Gastroesophageal sphincter (tissue), 4 donors: Measurements from ENCODE around the gene FHIT. TPM values are rescaled to one million over a fixed set of nuclear protein-coding genes. Genes with fewer than 3 reads are reported as not detected.
A peak's percentile ranks its signal among the peaks of the same experiment; 100 is the strongest.
"Not testable (repeated sequence)": the region's sequence is repeated elsewhere in the genome, so short reads cannot be mapped to it uniquely, and the experiment has no call there.

ENCODE experiments used
- ATAC-seq: fragments of 150-250 bp; one replicate; pipeline ENCODE4 v1.9.1; 2016; ENCODE audit warnings: mild to moderate bottlenecking, moderate library complexity
- H3K27ac ChIP-seq, 4 donors: fragments of 200-600 bp; sonication (generic) in 3 of 4; 1 replicate in 3 of 4; 2 replicates in 1 of 4; pipeline ENCODE4 v1.5.1; 2016 to 2019
- H3K27me3 ChIP-seq: fragments of 200-600 bp; sonication (generic); one replicate; pipeline ENCODE4 v1.5.1; 2019
- H3K36me3 ChIP-seq, 2 donors: fragments of 200-600 bp; sonication (generic); one replicate each; pipeline ENCODE4 v1.5.1; 2019; ENCODE audit warnings: control low read depth in 1 of 2
- H3K4me1 ChIP-seq, 3 donors: fragments of 200-600 bp; sonication (generic); 1 replicate in 2 of 3; 2 replicates in 1 of 3; pipeline ENCODE4 v1.5.1; 2016 to 2019; ENCODE audit warnings: control low read depth in 2 of 3
- H3K4me3 ChIP-seq, 2 donors: fragments of 200-600 bp; sonication (generic); one replicate each; pipeline ENCODE4 v1.5.1; 2019; ENCODE audit warnings: mild to moderate bottlenecking in 1 of 2, moderate library complexity in 1 of 2
- H3K9me3 ChIP-seq, 3 donors: fragments of 200-600 bp; sonication (generic); one replicate each; pipeline ENCODE4 v1.5.1; 2017 to 2019; ENCODE audit warnings: control low read depth in 2 of 3
- EP300 ChIP-seq: sonication (generic); formaldehyde crosslinking; IDR thresholded peaks from one replicate; pipeline ENCODE4 v1.6.1; 2017; ENCODE audit warnings: antibody characterized with exemption, mild to moderate bottlenecking
- POLR2A ChIP-seq, 2 donors: fragments of 450-650 bp; IDR thresholded peaks; one replicate each; pipeline ENCODE4 v1.6.1; 2017; ENCODE audit warnings: antibody characterized with exemption in 2 of 2, mild to moderate bottlenecking in 2 of 2, moderate library complexity in 1 of 2
- POLR2AphosphoS5 ChIP-seq: sonication (generic); formaldehyde crosslinking; IDR thresholded peaks from one replicate; pipeline ENCODE4 v1.6.1; 2017; ENCODE audit warnings: antibody characterized with exemption
- WGBS, 2 donors: methylation state at CpG; one replicate each; pipeline ENCODE4 v1.1.5; 2018; ENCODE audit warnings: low coverage in 1 of 2; 5-methylcytosine and 5-hydroxymethylcytosine counted together
- total RNA-seq, 4 donors: library from RNA; depleted of rRNA; stranded (reverse); fragments of >200 nt; gene quantifications; one replicate each; pipeline ENCODE4 v1.1.0, GENCODE V29; 2016
- TF ChIP-seq, protein P1 (sequence below), 4 experiments: fragments of 200-600 bp in 2 of 4; fragments of 450-650 bp in 2 of 4; sonication (generic) in 1 of 4; IDR thresholded peaks; one replicate each; pipeline ENCODE4 v1.5.1; 2017 to 2019; ENCODE audit warnings: antibody characterized with exemption in 4 of 4, mild to moderate bottlenecking in 2 of 4, moderate library complexity in 2 of 4

FHIT gene
- total RNA-seq, 4 donors from 2014 or later: 1.4 to 7.3 (median 3.9) TPM

DNA sequence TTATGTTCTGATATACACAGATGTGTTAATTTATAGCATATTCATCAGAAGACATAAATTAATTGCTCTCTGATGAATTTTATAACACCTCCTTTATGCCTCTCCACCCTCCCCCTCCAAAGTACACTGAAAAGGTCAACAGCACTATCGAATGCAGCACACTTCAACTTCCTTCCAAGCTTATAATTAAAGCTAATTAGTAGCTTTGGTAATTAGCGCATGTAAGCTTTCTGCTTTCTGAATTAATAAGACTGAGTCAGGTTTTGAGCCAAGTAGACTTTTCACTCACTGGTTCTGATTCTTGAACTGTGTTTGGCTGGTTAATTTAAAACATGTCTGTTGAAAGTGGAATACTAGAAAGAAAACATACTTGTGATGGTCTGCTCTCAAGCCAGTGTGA is 1440.6 kb downstream of the FHIT start:
- no peak for ATAC-seq
- H3K36me3 ChIP-seq: no peaks in the 10 kb centered on the region
- no peak overlapping the region for H3K4me3 ChIP-seq
- no peaks in the 10 kb centered on the region for H3K27me3 ChIP-seq
- WGBS, 2 donors: 46 to 77% methylated on average over 2 of the region's 2 CpGs
- TF ChIP-seq POLR2A (IDR thresholded peaks at IDR 0.05) (no peak), POLR2AphosphoS5 (no peak), EP300 (no peak)
- TF ChIP-seq, protein P1, sequence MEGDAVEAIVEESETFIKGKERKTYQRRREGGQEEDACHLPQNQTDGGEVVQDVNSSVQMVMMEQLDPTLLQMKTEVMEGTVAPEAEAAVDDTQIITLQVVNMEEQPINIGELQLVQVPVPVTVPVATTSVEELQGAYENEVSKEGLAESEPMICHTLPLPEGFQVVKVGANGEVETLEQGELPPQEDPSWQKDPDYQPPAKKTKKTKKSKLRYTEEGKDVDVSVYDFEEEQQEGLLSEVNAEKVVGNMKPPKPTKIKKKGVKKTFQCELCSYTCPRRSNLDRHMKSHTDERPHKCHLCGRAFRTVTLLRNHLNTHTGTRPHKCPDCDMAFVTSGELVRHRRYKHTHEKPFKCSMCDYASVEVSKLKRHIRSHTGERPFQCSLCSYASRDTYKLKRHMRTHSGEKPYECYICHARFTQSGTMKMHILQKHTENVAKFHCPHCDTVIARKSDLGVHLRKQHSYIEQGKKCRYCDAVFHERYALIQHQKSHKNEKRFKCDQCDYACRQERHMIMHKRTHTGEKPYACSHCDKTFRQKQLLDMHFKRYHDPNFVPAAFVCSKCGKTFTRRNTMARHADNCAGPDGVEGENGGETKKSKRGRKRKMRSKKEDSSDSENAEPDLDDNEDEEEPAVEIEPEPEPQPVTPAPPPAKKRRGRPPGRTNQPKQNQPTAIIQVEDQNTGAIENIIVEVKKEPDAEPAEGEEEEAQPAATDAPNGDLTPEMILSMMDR (IDR thresholded peaks at IDR 0.05): no peak
- H3K9me3 ChIP-seq: no peaks in the 10 kb centered on the region
- H3K4me1 ChIP-seq: peaks cover 0 to 44% (median 7%) of the 10 kb centered on the region in 3 donors
- H3K27ac ChIP-seq: peak overlapping the region in 1 of 4 donors; percentile 19

DNA sequence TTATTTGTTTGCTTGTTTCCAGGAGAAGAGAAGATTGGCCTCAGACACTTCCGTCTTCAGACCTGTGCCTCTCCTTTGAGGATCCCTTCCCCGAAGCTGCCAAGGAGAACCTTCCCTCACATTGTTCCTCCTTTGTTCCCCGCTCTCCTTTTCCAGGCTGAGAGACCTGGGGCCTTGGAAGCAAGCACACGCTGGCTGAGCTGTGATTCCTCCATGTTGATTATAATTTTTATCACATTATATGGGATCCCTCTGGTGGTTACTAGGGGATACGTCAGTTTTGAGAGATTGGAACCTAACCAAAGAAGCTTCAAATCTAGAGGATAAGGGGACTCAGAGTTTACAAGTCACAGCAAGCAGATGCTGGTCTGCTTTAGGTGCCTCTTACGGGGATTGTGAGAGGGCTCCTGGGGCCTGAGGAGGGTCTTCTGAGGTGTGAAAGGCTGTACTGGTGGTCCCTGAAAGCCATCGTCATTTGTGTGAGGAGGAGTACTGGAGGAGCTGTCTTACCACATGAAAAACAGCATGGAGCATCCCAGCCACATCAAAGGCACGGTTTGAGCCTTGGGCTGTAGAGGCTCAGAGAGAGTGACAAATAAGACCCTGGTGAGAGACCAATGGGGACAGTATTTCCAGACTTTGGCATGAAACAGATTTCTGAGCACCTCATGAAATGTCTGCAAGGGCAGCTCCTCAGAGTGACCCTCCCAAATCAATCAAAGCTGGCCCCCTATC is 1441.4 kb downstream of the FHIT start:
- TF ChIP-seq, protein P1 (IDR thresholded peaks at IDR 0.05): peak in 2 of 4 experiments; percentile 13 to 27
- TF ChIP-seq POLR2A (IDR thresholded peaks at IDR 0.05): no peak
- WGBS, 2 donors: 54 to 82% methylated on average over 3 to 6 of the region's 8 CpGs
- no peaks in the 10 kb centered on the region for H3K36me3 ChIP-seq
- H3K4me3 ChIP-seq: no peak overlapping the region
- no peak for ATAC-seq
- H3K9me3 ChIP-seq: no peaks in the 10 kb centered on the region
- no peaks in the 10 kb centered on the region for H3K27me3 ChIP-seq
- H3K27ac ChIP-seq: no peak overlapping the region
- peaks cover 0 to 44% (median 7%) of the 10 kb centered on the region in 3 donors for H3K4me1 ChIP-seq

DNA sequence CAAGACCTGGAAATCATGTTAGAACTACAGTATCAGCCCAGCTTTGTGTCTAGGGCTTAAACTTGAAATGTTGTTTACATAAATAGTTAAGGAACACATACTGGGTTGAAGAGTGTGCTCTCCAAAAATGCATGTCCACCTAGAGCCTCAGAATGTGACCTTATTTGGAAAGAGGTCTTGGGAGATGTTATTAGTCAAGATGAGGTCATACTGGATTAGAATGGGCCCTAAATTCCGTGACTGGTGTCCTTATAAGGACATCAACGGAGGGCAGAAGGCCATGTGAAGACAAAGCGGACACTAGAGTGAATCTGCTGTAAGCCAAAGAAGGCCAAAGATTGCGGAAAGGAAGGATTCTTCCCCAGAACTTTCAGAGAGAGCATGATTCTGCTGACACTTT is 1442.2 kb downstream of the FHIT start:
- ATAC-seq: no peak
- TF ChIP-seq EP300 (no peak), POLR2A (IDR thresholded peaks at IDR 0.05) (no peak), POLR2AphosphoS5 (peak; percentile 33)
- TF ChIP-seq, protein P1 (IDR thresholded peaks at IDR 0.05): no peak
- Histone ChIP-seq H3K36me3 (no peaks in the 10 kb centered on the region), H3K27me3 (no peaks in the 10 kb centered on the region), H3K4me3 (no peak overlapping the region), H3K9me3 (no peaks in the 10 kb centered on the region), H3K27ac (no peak overlapping the region), H3K4me1 (peaks cover 0 to 44% (median 7%) of the 10 kb centered on the region in 3 donors)
- WGBS, 2 donors: 69 to 100% methylated on average over 2 to 4 of the region's 4 CpGs

- no peaks in the 10 kb centered on the region for H3K27me3 ChIP-seq
- H3K27ac ChIP-seq: no peak overlapping the region
- WGBS, 2 donors: 86% methylated on average over 5 to 6 of the region's 7 CpGs
- no peaks in the 10 kb centered on the region for H3K36me3 ChIP-seq
- no peak overlapping the region for H3K4me3 ChIP-seq
- ATAC-seq: no peak
- no peak for TF ChIP-seq EP300
- TF ChIP-seq, protein P1 (IDR thresholded peaks at IDR 0.05): no peak
- no peak for TF ChIP-seq POLR2AphosphoS5
- TF ChIP-seq POLR2A (IDR thresholded peaks at IDR 0.05): no peak
- peaks cover 0 to 39% (median 7%) of the 10 kb centered on the region in 3 donors for H3K4me1 ChIP-seq
- no peaks in the 10 kb centered on the region for H3K9me3 ChIP-seq
Measured at GRCh38 chr3:59808446-59808845, 1442.8 kb downstream of the FHIT start.

GRCh38 chr3:59803268-59803667 is 1448.0 kb downstream of the FHIT start:
- H3K9me3 ChIP-seq: no peaks in the 10 kb centered on the region
- no peak for ATAC-seq
- no peak for TF ChIP-seq EP300
- TF ChIP-seq, protein P1 (IDR thresholded peaks at IDR 0.05): no peak
- no peak for TF ChIP-seq POLR2A (IDR thresholded peaks at IDR 0.05)

DNA sequence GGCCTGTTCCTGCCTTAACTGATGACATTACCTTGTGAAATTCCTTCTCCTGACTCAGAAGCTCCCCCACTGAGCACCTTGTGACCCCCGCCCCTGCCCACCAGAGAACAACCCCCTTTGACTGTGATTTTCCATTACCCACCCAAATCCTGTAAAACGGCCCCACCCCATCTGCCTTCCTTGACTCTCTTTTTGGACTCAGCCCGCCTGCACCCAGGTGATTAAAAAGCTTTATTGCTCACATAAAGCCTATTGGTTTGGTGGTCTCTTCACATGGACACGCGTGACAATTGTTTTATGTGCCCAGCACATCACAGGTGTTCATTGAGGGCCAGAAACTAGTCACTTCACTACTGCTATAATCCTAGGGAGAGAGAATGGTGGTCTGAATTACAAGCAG is 1448.8 kb downstream of the FHIT start:
- not testable (repeated sequence) for ATAC-seq
- WGBS, 2 donors: 86% methylated on average over 2 of the region's 5 CpGs; no CpG with 5 or more reads in 1 of the 2 donors

More at GRCh38 chr3:59803268-59803667, 1448.0 kb downstream of the FHIT start:
- WGBS, 2 donors: 85 to 86% methylated on average over 11 of the region's 11 CpGs
- Histone ChIP-seq H3K4me1 (no peaks in the 10 kb centered on the region), H3K4me3 (no peak overlapping the region), H3K27me3 (no peaks in the 10 kb centered on the region), H3K27ac (no peak overlapping the region), H3K36me3 (no peaks in the 10 kb centered on the region)

More for the DNA sequence above, 1448.8 kb downstream of the FHIT start:
- not testable (repeated sequence) for H3K4me3 ChIP-seq, H3K27ac ChIP-seq, H3K4me1 ChIP-seq, H3K27me3 ChIP-seq, H3K36me3 ChIP-seq, H3K9me3 ChIP-seq
